Nephron progenitor cell (in vitro differentiated cells): ENCODE measurements around the gene NUDT13.

Experiments used
- DNase-seq: peaks from one replicate; pipeline ENCODE4 v3.0.0; 2021
- H3K27ac Mint-ChIP-seq: 2 replicates; pipeline ENCODE4 v1.8.0; 2021; ENCODE audit warnings: mild to moderate bottlenecking, moderate library complexity, mixed read lengths
- H3K27me3 Mint-ChIP-seq: 2 replicates; pipeline ENCODE4 v1.8.0; 2021; ENCODE audit warnings: mild to moderate bottlenecking, low read depth, mixed read lengths; ENCODE audit not compliant: poor library complexity
- H3K36me3 Mint-ChIP-seq: 2 replicates; pipeline ENCODE4 v1.8.0; 2021; ENCODE audit warnings: low read depth, mixed read lengths
- H3K4me1 Mint-ChIP-seq: 2 replicates; pipeline ENCODE4 v1.8.0; 2021; ENCODE audit warnings: mixed read lengths
- H3K4me3 Mint-ChIP-seq: 2 replicates; pipeline ENCODE4 v1.8.0; 2021; ENCODE audit warnings: mild to moderate bottlenecking, moderate library complexity, mixed read lengths
- H3K9me3 Mint-ChIP-seq: 2 replicates; pipeline ENCODE4 v1.8.0; 2021; ENCODE audit warnings: mild to moderate bottlenecking, moderate library complexity, mixed read lengths
- TF ChIP-seq, protein P1 (sequence below): fragments of 200-600 bp; sonication (generic); IDR thresholded peaks from 2 replicates; pipeline ENCODE4 v1.5.0; 2021; ENCODE audit warnings: antibody characterized with exemption

NUDT13 gene

DNA sequence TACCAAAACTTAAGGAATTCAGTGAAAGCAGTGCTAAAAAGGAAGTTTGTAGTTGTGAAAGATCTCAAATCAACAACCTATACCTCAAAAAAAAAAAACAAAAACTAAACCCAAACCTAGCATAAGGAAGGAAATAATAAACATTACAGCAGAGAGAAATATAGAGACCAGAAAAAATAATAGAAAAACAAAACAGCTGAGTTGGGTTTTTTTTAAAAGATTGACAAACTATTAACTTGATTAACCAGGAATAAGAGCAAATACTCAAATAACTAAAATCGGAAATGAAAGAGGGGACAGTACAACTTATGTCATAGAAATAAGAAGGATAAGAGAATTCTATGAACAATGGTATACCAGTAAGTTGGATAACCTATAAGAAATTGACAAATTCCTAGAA lies 50.8 kb downstream of the NUDT13 start:
- Mint-ChIP-seq H3K4me3 (no peak overlapping the region), H3K4me1 (no peaks in the 10 kb centered on the region), H3K27ac (no peak overlapping the region), H3K27me3 (peaks cover 2% of the 10 kb centered on the region), H3K9me3 (peaks cover 12% of the 10 kb centered on the region), H3K36me3 (peaks cover 67% of the 10 kb centered on the region)
- DNase-seq, result no peak
- TF ChIP-seq, protein P1, sequence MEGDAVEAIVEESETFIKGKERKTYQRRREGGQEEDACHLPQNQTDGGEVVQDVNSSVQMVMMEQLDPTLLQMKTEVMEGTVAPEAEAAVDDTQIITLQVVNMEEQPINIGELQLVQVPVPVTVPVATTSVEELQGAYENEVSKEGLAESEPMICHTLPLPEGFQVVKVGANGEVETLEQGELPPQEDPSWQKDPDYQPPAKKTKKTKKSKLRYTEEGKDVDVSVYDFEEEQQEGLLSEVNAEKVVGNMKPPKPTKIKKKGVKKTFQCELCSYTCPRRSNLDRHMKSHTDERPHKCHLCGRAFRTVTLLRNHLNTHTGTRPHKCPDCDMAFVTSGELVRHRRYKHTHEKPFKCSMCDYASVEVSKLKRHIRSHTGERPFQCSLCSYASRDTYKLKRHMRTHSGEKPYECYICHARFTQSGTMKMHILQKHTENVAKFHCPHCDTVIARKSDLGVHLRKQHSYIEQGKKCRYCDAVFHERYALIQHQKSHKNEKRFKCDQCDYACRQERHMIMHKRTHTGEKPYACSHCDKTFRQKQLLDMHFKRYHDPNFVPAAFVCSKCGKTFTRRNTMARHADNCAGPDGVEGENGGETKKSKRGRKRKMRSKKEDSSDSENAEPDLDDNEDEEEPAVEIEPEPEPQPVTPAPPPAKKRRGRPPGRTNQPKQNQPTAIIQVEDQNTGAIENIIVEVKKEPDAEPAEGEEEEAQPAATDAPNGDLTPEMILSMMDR, result no peak

DNA sequence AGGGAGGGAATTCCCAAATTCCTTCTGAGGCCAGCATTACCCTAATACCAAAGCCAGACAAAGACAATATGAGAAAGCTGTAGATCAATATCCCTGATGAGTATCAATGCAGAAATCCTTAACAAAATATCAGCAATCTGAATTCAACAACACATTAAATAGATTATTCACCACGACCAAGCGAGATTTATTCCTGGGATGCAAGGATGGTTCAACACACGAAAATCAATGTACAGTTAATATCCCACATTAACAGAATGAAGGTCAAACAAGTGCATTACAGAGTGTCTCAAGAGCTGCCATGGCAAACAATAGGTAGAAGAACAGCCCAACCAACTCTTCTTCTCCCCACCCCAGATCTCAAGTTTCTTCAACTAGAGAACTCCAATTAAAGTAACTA lies 51.4 kb downstream of the NUDT13 start:
- Mint-ChIP-seq H3K36me3 (peaks cover 67% of the 10 kb centered on the region), H3K4me1 (peaks cover 2% of the 10 kb centered on the region)

DNA sequence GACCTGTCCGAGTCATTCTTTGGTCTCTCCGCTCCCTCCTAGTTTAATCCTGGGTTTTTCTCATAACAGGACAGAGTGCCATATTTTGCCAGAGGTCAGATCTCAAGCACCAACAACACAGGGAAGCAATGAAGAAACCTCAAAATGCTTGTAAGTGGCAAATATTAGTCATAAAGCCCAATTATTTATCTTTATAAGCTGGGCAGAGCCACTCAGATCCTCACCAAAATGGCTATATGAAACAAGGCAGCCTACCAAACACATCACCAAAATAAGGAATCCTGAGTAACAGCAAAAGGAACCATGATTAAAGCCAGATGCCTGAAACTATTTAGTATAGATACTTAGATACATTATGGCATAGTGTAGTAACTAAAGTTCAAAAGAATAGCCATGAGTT lies 52.8 kb downstream of the NUDT13 start:
- Mint-ChIP-seq H3K36me3 (peaks cover 73% of the 10 kb centered on the region), H3K4me1 (peaks cover 15% of the 10 kb centered on the region), H3K4me3 (no peak overlapping the region), H3K27me3 (peaks cover 2% of the 10 kb centered on the region), H3K27ac (no peak overlapping the region), H3K9me3 (peaks cover 30% of the 10 kb centered on the region)
- no peak for DNase-seq
- TF ChIP-seq, protein P1, result no peak

More for the DNA sequence above, 51.4 kb downstream of the NUDT13 start:
- Mint-ChIP-seq H3K9me3 (peaks cover 18% of the 10 kb centered on the region), H3K27me3 (peaks cover 2% of the 10 kb centered on the region), H3K27ac (no peak overlapping the region), H3K4me3 (no peak overlapping the region)
- TF ChIP-seq, protein P1, result no peak
- no peak for DNase-seq

DNA sequence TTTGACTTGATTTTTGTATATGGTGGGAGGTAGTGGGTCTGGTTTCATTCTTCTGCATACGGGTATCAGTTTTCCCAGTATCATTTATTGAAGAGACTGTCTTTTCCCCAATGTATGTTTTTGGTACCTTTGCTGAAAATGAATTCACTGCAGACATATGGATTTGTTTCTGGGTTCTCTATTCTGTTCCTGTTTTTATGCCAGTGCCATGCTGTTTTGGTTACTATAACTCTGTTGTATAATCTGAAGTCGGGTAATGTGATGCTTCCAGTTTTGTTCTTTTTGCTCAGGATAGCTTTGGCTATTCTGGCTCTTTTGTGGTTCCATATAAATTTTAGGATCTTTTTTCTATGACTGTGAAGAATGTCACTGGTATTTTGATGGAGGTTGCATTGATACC lies 56.7 kb downstream of the NUDT13 start:
- TF ChIP-seq, protein P1, result no peak
- Mint-ChIP-seq H3K9me3 (peaks cover 27% of the 10 kb centered on the region), H3K36me3 (peaks cover 54% of the 10 kb centered on the region), H3K4me1 (peaks cover 21% of the 10 kb centered on the region), H3K4me3 (peak overlapping the region; percentile 99), H3K27ac (peak overlapping the region; percentile 100), H3K27me3 (no peaks in the 10 kb centered on the region)
- DNase-seq, result no peak

DNA sequence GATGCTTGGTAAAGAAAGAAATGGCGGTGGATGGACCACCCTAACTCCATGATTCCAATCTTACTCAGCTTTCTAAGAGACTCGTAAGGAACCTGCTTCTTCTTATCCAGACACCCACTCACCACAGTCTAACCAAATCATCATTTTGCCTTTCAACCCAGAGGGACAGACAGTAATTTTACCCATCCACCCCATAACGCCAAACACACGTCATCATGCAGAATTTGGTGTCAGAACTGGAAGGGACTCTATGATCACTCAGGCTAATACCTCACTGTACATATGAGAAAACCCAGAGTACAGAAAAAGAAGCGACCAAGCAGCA lies 57.2 kb downstream of the NUDT13 start:
- peaks cover 21% of the 10 kb centered on the region for H3K4me1 Mint-ChIP-seq
- peak overlapping the region; percentile 99 for H3K4me3 Mint-ChIP-seq
- no peak for DNase-seq
- H3K27ac Mint-ChIP-seq, result peak overlapping the region; percentile 100
- TF ChIP-seq, protein P1, result no peak
- H3K9me3 Mint-ChIP-seq, result peaks cover 26% of the 10 kb centered on the region
- H3K36me3 Mint-ChIP-seq, result peaks cover 54% of the 10 kb centered on the region
- no peaks in the 10 kb centered on the region for H3K27me3 Mint-ChIP-seq

DNA sequence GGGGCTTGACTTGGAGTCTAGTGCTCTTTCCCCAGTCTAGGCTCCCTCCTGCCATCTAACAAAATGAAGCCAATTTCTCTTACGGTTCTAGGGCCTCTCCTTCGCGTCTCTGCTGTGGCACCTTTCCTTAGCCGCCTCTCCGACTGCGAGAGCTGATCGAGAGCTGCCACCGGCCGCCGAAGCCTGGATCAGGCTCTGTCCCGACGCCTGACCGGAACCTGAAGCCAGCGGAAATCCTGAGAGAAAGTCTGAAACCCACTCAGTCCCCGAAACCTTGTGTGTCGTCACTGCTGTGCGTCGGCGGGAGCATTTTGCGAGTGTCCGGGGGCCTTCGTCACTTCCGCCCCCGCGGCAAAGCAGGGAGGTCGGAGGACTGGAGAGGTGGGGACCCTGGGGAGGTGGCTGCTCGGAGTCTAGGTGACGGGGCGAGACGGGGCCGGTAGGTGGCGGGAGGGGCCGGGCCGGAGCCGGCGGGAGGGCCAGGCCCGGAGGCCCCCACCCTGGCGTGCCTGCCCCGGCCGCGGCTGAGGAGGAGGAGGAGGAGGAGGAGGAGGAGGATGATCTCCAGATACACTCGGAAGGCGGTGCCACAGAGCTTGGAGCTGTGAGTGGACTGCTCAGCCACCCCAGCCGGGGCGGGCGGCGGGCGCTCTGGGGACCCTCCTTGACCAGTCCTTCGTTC lies 57.7 kb downstream of the NUDT13 start, which contains the start of the genes ECD and FAM149B1:
Gene ECD (minus strand): TSS at position 226 of the 682 bp plus-strand sequence. CDS start 4,071 bp downstream, outside the sequence.
Gene FAM149B1 (plus strand): TSS at position 337 of the 682 bp plus-strand sequence. CDS start 221 bp downstream, at position 558.
- DNase-seq, result peak; percentile 92
- Mint-ChIP-seq H3K9me3 (peaks cover 26% of the 10 kb centered on the region), H3K27me3 (no peaks in the 10 kb centered on the region), H3K4me1 (peaks cover 21% of the 10 kb centered on the region), H3K4me3 (peak within 1 kb of the TSS; percentile 99), H3K27ac (peak within 1 kb of the TSS; percentile 100), H3K36me3 (peaks cover 52% of the 10 kb centered on the region)
- TF ChIP-seq, protein P1, result no peak
